Ramos (cell line): ENCODE measurements around the gene TTLL8.

Source experiments
- in situ Hi-C: fragments of 300-500 bp; cut with MboI; formaldehyde crosslinking; loops from one replicate; pipeline ENCODE4 v1.14.3; 2022; ENCODE audit warnings: low sequenced_read_pairs; ENCODE audit not compliant: unreplicated experiment

The TTLL8 gene

DNA sequence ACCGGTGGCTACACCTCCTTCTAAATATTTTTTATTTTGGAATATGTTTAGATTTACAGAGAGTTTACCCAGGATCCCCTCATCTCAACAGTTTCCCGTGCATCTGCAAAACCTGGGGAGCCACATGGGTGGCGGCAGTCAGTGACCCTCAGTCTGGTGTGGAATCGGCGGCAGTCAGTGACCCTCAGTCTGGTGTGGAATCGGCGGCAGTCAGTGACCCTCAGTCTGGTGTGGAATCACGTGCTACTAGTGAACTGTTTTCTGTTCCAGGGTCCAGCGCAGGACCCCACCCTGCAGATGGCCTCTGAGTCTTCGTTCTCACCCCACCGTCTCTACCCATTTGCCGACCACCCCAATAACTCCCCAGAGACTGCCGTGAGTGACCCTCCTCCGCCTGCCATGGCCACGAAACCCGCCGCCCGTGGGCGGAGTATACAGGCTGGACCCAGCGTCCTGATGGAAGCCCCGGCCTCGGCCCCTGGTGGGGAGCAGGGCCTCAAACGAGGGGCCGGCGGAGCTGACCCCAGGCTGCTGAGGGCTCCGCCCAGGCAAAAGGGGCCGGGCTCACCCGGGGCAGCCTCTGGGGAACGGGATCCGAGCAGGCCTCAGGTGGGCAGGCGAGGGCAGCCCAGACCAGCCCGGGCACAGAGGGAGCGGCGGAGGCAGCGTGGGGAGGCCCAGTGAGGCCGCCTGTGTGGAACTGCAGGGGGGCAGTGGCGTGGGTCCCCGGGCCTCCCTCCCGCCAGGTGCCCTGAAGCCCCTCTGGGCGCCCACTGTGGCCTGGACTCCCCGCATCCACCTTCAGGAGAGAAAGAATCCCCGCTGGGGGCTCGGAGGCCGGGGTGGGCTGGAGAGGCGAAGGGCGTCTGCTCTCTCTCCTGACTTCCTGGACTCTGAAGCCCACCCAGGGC is 48.1 kb downstream of the TTLL8 start:
- in situ Hi-C loops, result no loop called here

DNA sequence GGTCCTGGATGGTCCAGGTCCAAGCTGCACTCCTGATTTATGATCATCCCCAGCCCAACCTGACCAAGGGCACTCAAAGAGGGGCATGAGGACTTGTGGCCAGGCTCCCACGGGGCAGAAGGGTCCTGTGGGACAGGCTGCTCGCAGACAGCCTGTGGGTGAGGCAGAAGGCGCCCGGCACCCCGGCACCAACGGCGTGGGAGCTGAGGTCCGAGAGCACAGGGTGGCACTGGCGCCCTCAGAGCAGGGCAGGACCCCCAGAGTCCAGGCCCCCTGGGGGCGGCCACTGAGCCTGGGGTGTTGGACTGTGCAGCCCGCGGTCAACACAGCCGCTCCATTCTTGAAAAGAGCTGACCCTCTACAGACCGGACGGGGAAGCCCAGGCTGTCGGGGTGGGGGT is 48.8 kb downstream of the TTLL8 start:
- in situ Hi-C loops, result no loop called here

DNA sequence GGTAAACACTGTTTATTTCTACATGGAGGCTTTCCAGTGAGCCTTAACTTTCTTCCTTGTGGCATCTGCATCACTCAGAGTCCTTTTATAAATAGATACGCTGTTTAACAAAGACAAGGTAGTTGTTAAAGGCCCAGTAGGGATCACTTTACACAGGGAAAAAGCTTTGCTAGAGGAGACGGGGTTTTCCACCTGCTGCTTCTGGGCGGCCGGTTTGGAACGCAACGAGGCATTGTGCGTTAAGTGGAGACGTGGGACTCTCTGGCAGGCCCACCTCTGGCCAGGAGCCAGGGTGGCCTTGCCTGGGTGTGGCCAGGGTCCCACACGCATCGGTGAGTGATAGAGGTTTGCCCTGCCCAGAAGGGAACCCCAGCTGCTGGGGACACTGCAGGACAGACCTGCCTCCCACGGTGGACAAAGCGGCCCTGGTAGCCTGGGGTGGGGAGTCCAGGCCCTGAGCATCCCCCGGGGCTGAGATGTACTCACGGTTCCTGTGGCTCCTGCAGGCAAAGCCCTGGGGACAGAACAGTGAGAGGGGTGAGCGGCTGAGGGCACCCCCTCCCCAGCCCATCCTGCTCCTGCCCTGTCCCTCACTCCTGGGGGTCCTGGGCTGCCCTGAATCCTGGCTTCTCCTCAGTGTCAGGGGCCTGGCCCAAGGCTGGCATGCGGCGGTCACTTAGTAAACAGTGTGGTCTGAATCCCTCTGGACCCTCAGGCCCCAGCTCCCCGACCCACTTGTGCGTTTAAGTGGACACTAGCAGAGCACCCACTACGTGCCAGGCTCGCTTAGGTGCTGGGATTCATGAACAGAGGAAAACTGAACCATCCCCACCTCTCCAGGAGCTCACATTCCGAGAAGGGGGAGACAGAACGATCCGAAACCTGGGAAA is 49.7 kb downstream of the TTLL8 start:
- in situ Hi-C loops, result no loop called here

DNA sequence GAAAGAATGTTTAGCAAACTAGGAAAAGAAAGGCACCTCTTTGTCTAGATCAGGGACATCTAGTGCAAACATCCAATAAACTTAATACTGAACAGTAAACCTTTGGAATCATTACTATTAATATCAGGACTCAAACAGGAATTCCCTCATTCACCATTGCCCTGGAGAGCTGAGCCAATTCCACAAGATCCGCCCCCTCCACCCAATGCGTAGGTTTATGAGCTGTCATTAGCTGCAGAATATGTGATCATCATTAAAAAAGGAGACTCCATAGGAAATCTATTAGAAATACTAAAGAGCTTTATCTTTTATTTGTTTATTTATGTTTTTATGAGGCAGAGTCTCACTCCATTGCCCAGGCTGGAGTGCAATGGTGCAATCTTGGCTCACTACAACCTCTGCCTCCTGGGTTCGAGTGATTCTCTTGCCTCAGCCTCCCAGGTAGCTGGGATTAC is 51.0 kb downstream of the TTLL8 start:
- in situ Hi-C loops, result no loop called here

DNA sequence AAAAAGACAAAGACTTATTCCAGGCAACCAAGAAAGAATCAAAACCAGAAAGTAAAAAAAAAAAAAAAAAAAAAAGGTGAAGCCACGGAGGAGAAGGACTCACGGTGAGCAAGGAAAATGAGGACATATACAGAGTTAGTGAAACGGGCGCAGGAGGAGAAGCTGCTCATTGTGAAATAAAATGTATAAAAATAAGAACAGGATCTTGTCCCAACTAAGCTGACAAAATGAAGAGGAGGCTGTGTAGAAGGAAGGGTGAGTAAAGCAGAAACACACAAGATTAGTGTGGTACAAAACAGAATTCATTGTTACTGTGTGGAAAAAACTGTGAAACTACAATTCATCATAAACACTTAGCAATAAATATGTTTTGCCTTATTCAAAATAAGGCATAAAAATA is 53.2 kb downstream of the TTLL8 start:
- in situ Hi-C loops, result no loop called here

DNA sequence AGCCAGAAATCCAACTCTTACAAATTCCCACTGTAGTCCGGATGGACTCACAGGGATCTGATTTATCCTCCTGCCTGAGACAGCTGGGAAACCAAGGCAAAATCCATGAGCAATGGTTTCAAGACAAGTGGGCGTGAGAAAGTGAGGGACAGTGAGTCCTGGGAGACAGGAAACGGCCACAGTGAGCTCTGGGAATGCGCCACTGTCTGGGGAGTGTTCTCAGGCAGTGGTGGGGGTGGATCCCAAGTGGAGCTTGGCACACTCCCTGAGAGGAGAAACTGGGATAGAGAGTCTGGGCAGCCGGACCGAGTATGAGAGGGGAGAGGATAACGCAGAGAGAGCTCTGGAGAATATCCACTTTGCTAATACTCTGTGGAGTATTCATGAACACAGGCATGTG is 55.3 kb downstream of the TTLL8 start:
- in situ Hi-C loops, result no loop called here

DNA sequence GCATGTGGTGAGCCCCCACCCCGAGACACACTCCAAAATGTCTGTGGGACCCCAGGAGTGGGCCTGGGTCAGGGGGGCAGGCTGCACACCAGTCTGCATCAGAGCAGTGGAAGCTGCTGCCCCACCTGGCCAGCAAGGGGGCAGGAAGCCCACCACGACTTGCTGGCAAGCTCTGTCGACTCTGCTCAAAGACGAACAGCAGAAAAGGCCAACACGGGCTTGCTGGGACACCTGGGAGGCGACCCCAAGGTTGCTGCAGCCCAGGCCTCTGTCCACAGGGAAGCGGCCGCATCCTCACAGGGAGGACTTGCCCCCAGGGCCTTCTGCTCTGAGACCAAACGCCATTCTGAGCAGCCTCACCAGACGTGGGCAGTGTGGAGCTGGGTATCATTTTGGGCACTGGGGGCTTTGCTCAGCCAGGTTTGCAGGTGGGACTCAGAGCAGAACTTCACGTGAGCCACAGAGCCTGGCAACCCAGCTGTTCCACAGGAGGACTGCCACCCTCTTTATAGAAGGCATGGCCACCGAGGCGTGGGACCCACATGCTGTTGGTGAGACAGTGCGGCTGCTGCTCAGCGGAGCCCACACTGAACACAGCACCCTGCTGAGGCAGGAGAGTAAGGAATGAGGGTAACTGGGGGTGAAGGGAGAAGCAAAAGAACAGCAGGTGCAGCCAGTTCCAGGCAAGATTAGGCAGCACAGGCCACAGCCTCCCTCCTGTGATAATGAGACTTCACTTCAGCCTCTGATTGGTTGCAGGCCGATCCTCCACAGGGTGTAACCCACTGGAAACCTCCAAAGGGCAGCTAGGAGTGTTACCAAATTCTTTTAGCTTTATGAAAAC is 56.5 kb downstream of the TTLL8 start:
- in situ Hi-C loops, result no loop called here

DNA sequence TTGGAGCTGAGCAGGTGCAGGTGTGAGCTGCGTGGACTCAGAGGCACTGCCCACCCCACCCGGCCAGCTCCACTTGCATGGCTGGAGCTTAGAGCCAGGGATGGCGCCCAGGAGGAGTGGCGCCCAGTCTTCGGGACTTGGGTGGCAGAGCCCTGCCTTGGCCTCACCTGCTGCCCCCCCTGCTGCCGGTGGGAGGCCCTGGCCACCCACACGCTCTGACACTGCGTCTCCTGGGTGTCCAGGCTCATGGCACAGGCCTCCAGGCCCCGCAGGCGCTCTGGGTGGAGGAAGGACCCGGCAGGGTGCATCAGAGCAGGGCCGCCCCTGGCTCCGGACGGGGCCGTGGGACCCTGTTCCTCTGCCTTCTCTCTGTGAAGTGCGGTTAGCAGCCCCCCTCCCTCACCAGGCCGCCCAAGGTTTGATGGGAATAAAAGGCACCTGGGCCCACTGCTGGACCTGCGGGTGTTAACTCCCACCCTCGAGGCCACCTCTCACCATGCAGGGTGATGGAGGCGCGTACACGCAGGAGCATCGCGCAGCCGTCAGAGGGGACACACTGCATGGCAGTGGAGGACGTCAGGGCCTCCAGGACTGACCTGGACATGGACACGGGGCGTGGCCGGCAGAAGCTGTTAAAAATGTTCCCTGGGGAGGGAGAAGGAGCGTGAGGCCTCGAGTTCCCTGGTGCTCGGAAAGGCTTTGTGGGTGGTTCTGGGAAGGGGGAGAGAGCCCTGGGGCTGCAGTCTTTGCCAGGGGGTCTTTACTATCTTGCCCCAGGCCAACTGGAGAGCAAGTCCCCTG is 57.3 kb downstream of the TTLL8 start:
- in situ Hi-C loops, result no loop called here

DNA sequence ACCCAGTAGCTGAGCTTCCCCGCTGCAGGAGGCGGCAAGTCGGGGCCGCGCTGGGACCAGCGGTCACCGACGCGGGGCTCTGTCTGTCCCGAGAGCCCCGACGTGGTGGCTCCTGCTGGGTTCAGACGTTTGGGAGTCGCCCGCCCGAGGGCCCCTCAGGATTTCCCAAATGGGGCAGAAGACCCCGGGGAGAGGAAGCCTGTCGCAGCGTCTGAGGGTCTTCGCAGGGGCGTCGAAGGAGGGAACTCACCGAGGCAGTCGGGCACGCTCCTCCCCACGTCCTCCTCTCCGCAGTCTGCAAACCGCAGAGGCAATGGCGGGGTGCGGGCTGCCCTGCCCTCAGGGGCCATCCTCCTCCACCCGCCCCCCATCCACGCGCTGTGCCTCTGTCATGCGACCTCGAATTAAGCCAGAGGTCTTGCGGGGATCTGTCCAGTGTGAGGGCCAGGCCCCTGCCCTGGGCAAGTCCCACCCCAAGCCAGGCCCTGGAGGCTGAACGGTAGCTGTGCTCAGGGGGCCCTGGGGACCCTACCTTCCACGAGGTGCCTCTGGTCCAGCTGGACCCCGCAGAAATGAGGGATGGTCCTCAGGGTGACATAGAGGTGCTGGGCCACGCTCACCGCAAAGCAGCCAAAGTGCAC is 58.0 kb downstream of the TTLL8 start:
- in situ Hi-C loops, result no loop called here

DNA sequence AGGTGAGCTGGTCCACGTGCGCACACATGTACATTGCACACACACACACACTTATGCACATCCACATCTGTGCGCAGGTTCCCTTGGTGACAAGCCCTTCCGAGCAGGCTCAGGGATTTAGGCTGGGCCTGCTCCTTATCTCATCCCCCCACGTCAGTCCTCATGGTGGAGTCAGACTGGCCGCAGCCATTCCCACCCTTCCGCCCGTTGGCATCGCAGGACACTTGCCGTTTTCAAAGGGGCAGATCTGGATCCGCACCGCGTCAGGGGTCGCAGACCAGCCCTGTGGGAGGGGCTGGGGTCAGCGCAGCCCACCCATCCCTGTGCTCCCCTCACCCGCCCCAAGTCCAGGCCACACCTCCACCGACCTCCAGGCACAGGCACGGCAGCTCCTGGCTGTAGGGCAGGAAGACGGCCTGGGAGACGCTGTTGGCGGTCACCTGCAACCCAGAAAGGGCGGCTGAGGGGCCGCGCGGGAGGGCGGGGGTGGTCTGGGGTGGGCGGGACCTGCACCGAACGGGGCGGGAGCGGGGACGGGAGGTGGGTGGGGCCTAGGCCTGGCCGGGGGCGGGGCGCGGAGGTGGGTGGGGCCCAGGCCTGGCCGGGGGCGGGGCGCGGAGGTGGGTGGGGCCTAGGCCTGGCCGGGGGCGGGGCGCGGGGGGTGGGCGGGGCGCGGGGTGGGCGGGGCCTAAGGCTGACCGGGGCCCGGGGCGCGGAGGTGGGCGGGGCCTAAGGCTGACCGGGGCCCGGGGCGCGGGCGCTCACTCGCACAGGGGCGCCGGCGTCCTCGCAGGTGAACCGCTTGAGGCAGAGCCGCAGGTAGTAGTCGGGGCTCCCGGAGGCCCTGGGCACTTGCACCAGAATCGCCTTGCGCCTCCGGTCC is 58.8 kb downstream of the TTLL8 start:
- in situ Hi-C loops, result no loop called here

DNA sequence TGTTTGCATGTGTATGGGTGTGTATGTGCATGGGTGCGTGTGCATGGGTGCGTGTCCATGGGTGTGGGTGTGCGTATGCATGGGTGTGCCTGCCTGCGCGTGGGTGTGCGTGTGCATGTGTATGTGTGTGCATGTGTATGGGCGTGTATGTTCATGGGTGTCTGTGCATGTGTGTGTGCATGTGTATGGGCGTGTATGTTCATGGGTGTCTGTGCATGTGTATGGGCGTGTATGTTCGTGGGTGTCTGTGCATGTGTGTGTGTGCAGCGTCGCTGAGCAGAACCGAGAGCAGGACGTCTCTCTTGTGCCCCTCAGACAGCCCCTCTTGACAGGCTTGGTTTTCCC is 59.4 kb downstream of the TTLL8 start:
- in situ Hi-C loops, result no loop called here

DNA sequence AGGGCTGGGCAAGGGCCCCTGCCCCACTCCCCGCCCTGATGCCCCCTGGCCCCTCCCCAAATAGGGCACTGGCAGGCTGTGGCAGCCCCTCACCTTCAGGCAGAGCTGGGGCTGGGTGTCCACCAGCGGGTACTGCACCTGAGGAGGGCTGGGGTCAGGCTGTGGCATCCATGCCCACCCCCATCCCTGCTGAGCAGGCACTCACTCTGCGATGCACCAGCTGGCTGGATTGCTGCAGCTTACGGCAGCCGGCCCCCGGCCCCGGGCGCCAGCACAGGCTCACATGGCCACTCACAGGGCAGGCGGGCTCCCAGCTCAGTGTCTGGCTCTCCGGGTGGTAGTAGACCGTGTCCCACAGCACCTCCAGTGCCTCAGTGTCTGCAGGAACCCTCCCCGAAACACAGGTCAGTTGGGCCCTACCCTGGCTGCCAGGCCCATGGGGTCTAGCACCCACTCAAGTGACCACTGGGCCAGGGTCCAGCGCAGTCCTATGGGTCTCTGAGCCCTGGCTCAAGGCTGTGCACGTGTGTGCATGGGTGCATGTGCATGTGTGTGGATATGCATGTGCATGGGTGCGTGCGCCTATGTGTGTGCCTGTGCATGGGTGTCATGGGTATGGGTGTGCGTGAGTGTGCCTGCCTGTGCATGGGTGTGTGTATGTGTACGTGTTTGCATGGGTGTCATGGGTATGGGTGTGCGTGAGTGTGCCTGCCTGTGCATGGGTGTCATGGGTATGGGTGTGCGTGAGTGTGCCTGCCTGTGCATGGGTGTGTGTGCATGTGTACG is 60.0 kb downstream of the TTLL8 start:
- in situ Hi-C loops, result no loop called here

DNA sequence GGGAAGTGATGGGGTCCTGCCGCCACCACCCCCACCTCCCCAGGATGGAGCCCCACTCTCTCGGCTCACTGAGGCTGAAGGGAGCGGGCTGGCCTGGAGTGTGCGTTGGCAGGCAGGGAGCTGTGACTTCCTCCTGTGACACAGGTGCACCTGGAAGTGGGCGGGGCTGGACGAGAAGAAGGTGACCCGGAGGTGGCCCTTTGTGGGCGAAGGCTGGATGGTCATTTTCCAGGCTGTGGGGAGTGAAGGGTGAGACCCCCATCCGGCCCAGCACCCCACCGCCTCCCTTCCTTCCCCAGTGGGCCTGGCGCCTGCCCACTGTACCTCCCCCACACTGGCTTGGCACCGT is 60.9 kb downstream of the TTLL8 start:
- in situ Hi-C loops, result no loop called here

DNA sequence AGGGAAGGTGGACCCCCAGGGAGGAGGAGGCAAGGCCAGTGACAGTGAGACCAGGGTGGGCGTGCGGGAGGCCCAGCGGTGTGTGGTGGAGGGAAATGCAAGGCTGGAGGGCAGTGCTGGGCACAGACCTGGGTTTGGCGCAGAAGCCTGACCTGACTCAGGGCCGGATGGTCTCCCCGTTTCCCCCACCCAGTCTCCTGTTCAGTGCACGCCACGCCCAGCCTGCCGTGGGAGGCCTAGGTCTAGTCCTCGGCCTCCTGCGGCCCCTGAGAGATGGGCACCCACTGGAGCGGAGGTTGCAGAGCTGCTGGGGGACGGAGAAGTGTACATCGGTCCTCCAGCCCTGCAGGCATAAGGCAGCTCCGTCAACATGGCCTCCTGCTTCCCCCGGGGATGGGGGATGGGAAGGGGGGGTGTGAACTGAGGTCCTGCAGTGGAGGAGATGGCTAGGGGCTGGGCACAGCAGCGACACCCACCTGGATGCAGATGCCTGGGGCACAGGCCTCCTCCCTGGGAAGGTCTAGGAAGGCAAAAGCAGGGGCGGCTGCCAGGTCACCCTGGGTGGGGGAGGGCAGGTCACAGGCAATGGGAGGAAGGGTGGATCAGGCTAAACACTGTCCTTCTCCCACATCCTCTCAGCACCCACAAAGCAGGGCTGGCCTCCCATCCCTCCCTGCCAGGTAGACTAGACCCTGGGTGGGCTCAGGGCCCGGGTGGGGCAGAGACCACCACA is 61.4 kb downstream of the TTLL8 start:
- in situ Hi-C loops, result no loop called here

DNA sequence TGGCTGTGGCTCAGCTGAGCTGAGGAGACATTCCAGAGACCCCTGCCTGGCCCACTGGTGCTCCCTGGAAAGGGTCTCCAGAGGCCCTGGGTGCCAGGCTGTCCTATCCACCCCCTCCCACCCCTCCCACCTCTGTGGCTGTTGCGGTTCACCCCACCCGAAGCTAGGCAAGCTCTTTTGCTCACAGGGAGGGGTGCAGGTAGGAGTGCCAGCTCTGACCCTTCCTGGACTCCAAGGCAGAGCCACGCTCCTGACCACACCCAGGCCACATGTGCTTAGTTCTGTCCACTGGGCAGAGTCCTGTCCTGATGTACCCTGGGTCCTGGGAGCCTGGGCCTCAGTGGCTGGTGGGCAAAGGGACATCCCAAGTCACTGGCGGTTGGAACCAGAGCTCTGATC is 62.0 kb downstream of the TTLL8 start:
- in situ Hi-C loops, result no loop called here

DNA sequence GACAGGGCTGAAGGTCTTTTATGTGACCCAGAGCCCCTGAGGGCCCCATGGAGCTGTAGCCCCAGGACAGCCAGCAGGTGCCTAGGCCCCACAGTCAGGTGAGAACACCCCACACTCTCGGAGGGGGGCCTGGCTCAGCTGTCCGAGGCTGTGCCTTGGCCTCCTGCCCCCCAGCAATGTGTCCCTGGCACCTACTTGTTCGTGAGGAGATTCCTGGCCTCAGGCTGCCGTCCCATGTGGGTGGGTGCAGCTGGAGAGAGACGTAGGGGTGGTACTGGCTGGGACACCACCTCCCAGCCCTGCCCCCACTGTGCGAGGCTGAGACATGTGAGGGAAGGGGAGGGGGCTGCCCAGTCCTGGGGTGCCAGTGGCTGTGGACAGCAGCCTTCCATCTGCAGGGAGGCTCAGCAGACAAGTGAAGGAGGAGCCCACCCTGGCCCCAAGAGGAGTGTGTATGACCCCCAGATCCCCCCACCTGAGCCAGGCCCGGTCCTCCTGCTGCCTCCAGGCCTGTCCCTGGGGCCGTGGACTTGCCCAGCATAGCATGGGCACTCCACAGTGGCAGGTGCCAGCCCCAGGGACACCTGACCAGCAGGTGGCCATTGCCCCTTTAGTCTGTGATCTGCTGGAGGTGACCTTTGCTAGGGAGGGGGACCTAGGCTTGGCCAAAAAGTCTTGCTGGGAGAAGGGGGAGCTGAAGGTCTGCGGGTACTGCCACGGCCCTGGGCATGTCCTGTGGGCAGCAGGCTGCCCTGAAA is 62.6 kb downstream of the TTLL8 start:
- in situ Hi-C loops, result no loop called here
